Measurements from ENCODE around the gene DBF4.

GRCh38 chr7:87853237-87853864, 22.9 kb upstream of the DBF4 start:
- no peak for TF ChIP-seq GATA3 (IDR thresholded peaks at IDR 0.05; ENCODE audit: low read depth, low read length)
- TF ChIP-seq GATA2 (IDR thresholded peaks at IDR 0.05; ENCODE audit: low read depth, low read length), result no peak

Data from SH-SY5Y (cell line).